Measurements from ENCODE around the gene TLR1.

The TLR1 gene

GRCh38 chr4:38794051-38794450 is 10.5 kb downstream of the TLR1 start:
- no peaks in the 10 kb centered on the region for H3K27me3 ChIP-seq (replicated peaks; ENCODE audit: control insufficient read depth, insufficient read depth, low read length)
- TF ChIP-seq CTCF (IDR thresholded peaks at IDR 0.05; ENCODE audit: insufficient read depth, low read length, poor library complexity, severe bottlenecking), result no peak
- H3K4me3 ChIP-seq (replicated peaks; ENCODE audit: low read depth, low read length), result no peak overlapping the region
- peaks cover 5% of the 10 kb centered on the region for H3K36me3 ChIP-seq (ENCODE audit: control insufficient read depth, insufficient read depth, low read length)
- no peak for DNase-seq (ENCODE audit: extremely low read depth, insufficient read length)

- no peaks in the 10 kb centered on the region for H3K27me3 ChIP-seq (replicated peaks; ENCODE audit: control insufficient read depth, insufficient read depth, low read length)
- DNase-seq (ENCODE audit: extremely low read depth, insufficient read length), result no peak
- no peak for TF ChIP-seq CTCF (IDR thresholded peaks at IDR 0.05; ENCODE audit: insufficient read depth, low read length, poor library complexity, severe bottlenecking)
- H3K4me3 ChIP-seq (replicated peaks; ENCODE audit: low read depth, low read length), result no peak overlapping the region
- H3K36me3 ChIP-seq (ENCODE audit: control insufficient read depth, insufficient read depth, low read length), result no peaks in the 10 kb centered on the region; the same call in 1 of the 2 replicates
Observed at GRCh38 chr4:38791010-38791409, 13.6 kb downstream of the TLR1 start.

DNA sequence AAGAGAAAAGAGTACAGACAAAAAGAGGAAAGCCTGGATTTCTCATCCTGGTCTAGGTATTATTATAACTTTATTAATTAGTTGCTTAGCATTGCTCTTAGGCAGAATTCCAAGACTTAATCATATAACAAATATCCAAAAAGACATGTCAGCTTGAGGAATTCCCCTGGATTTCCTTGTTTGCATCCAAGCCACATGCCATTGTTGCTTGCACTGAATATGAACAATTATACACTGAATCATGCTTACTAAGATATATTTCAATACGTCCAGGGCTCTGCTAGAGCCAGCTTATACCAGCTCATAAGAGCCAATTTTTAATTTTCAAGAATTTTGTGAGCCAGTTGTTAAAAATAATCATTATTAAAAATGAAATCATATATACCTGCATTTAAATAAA is 16.3 kb downstream of the TLR1 start:
- H3K4me3 ChIP-seq (replicated peaks; ENCODE audit: low read depth, low read length), result no peak overlapping the region
- H3K27me3 ChIP-seq (replicated peaks; ENCODE audit: control insufficient read depth, insufficient read depth, low read length), result no peaks in the 10 kb centered on the region
- TF ChIP-seq CTCF (IDR thresholded peaks at IDR 0.05; ENCODE audit: insufficient read depth, low read length, poor library complexity, severe bottlenecking), result no peak
- no peaks in the 10 kb centered on the region; the same call in 1 of the 2 replicates for H3K36me3 ChIP-seq (ENCODE audit: control insufficient read depth, insufficient read depth, low read length)
- no peak for DNase-seq (ENCODE audit: extremely low read depth, insufficient read length)

- Histone ChIP-seq H3K27me3 (replicated peaks; ENCODE audit: control insufficient read depth, insufficient read depth, low read length) (no peaks in the 10 kb centered on the region), H3K4me3 (replicated peaks; ENCODE audit: low read depth, low read length) (no peak overlapping the region), H3K36me3 (ENCODE audit: control insufficient read depth, insufficient read depth, low read length) (no peaks in the 10 kb centered on the region; the same call in 1 of the 2 replicates)
- no peak for TF ChIP-seq CTCF (IDR thresholded peaks at IDR 0.05; ENCODE audit: insufficient read depth, low read length, poor library complexity, severe bottlenecking)
- DNase-seq (ENCODE audit: extremely low read depth, insufficient read length), result no peak
Observed at GRCh38 chr4:38787693-38788092, 16.9 kb downstream of the TLR1 start.

DNA sequence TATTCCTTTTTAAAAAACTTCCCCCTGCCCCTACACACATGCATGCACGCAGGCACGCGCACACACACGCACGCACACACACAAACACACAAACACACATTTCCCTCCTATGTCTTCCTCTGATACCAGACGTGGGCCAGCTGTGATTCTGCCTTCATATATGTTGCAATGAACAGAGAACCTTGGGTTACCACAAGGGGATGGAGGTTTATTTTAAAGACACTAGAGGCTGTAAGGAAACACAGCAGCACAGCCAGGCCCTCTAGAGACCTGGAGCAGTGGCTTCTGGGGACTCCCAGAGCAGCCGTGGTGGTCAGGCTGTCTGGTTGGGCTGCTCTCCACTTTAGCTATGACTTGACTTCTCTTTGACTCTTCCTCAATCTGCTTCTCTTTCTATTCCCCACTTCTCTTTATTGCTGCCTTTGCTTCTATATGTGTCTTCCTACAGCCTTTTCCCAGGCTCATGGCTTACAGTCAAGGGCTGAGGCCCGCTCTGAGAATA is 18.6 kb downstream of the TLR1 start:
- no peaks in the 10 kb centered on the region; the same call in 1 of the 2 replicates for H3K36me3 ChIP-seq (ENCODE audit: control insufficient read depth, insufficient read depth, low read length)
- H3K27me3 ChIP-seq (replicated peaks; ENCODE audit: control insufficient read depth, insufficient read depth, low read length), result no peaks in the 10 kb centered on the region
- no peak overlapping the region for H3K4me3 ChIP-seq (replicated peaks; ENCODE audit: low read depth, low read length)
- peak; percentile 79 for DNase-seq (ENCODE audit: extremely low read depth, insufficient read length)
- peak; percentile 8 for TF ChIP-seq CTCF (IDR thresholded peaks at IDR 0.05; ENCODE audit: insufficient read depth, low read length, poor library complexity, severe bottlenecking)
